Measurements from ENCODE around the gene C1orf35. TPM values are rescaled to one million over a fixed set of nuclear protein-coding genes. Genes with fewer than 3 reads are reported as not detected.

The C1orf35 gene
- total and polyA plus RNA-seq, 4 experiments from 2014 or later = 16.4 to 30.7 (median 24.2) TPM

- peaks cover 0 to 23% of the 10 kb centered on the region in 2 donors for H3K36me3 Mint-ChIP-seq
- peaks cover 14 to 46% (median 29%) of the 10 kb centered on the region in 4 donors for H3K4me1 Mint-ChIP-seq
- CTCF ChIA-PET (ENCODE audit: partially characterized antibody) = no interaction called here
- Histone ChIP-seq H3K4me1 (ENCODE audit: insufficient read depth, low read length) (peaks cover 48% of the 10 kb centered on the region), H3K4me3 (ENCODE audit: low read length in 2 of 2) (no peak overlapping the region), H3K27me3 (ENCODE audit: insufficient read depth, low read length) (no peaks in the 10 kb centered on the region), H3K27ac (ENCODE audit: low read depth, low read length) (no peak overlapping the region), H3K36me3 (ENCODE audit: insufficient read depth, low read length) (peaks cover 40% of the 10 kb centered on the region), H3K9me3 (ENCODE audit: control insufficient read depth in 1 of 2, low read length in 2 of 2) (no peaks in the 10 kb centered on the region)
- intact Hi-C loops (cut with micrococcal nuclease) = no loop called here
- no peak for DNase-seq
- H3K27me3 Mint-ChIP-seq = no peaks in the 10 kb centered on the region
- POLR2A ChIA-PET (ENCODE audit: partially characterized antibody) = interaction anchor here (1.2 kb wide), 1 partner anchor 20 kb away, joined by 7 read pairs; the partner anchor contains the start of gene IBA57
- H3K27ac Mint-ChIP-seq = no peak overlapping the region
- H3K9me3 Mint-ChIP-seq = no peaks in the 10 kb centered on the region
- peak overlapping the region in 1 of 8 donors; percentile 29 for H3K4me3 Mint-ChIP-seq
Observed at GRCh38 chr1:228145463-228146416, 42.6 kb upstream of the C1orf35 start.

- Histone ChIP-seq H3K9me3 (ENCODE audit: control insufficient read depth in 1 of 2, low read length in 2 of 2) (no peaks in the 10 kb centered on the region), H3K27me3 (ENCODE audit: insufficient read depth, low read length) (no peaks in the 10 kb centered on the region), H3K36me3 (ENCODE audit: insufficient read depth, low read length) (peaks cover 40% of the 10 kb centered on the region), H3K4me3 (ENCODE audit: low read length in 2 of 2) (no peak overlapping the region), H3K4me1 (ENCODE audit: insufficient read depth, low read length) (peaks cover 48% of the 10 kb centered on the region), H3K27ac (ENCODE audit: low read depth, low read length) (no peak overlapping the region)
- H3K27me3 Mint-ChIP-seq = no peaks in the 10 kb centered on the region
- H3K4me1 Mint-ChIP-seq = peaks cover 14 to 46% (median 32%) of the 10 kb centered on the region in 4 donors
- DNase-seq = no peak
- no peak overlapping the region for H3K27ac Mint-ChIP-seq
- ChIA-PET POLR2A (ENCODE audit: partially characterized antibody) (interaction anchor here (1.2 kb wide), 1 partner anchor 20 kb away, joined by 7 read pairs; the partner anchor contains the start of gene IBA57), CTCF (ENCODE audit: partially characterized antibody) (interaction anchor here (1.3 kb wide), 1 partner anchor 21 kb away, joined by 5 read pairs; the partner anchor contains the start of gene IBA57)
- H3K4me3 Mint-ChIP-seq = no peak overlapping the region
- intact Hi-C loops (cut with micrococcal nuclease) = no loop called here
- peaks cover 0 to 27% of the 10 kb centered on the region in 2 donors for H3K36me3 Mint-ChIP-seq
- H3K9me3 Mint-ChIP-seq = no peaks in the 10 kb centered on the region
Observed at GRCh38 chr1:228144993-228145343, 41.8 kb upstream of the C1orf35 start.

- Histone ChIP-seq H3K4me3 (ENCODE audit: low read length in 2 of 2) (no peak overlapping the region), H3K27me3 (ENCODE audit: insufficient read depth, low read length) (no peaks in the 10 kb centered on the region), H3K4me1 (ENCODE audit: insufficient read depth, low read length) (peaks cover 49% of the 10 kb centered on the region), H3K36me3 (ENCODE audit: insufficient read depth, low read length) (peaks cover 40% of the 10 kb centered on the region), H3K27ac (ENCODE audit: low read depth, low read length) (no peak overlapping the region), H3K9me3 (ENCODE audit: control insufficient read depth in 1 of 2, low read length in 2 of 2) (no peaks in the 10 kb centered on the region)
- Mint-ChIP-seq H3K27ac (peak overlapping the region in 4 of 7 donors; percentile 57 to 91 (median 76)), H3K9me3 (no peaks in the 10 kb centered on the region), H3K4me1 (peaks cover 14 to 52% (median 35%) of the 10 kb centered on the region in 4 donors), H3K27me3 (no peaks in the 10 kb centered on the region), H3K36me3 (peaks cover 0 to 30% of the 10 kb centered on the region in 2 donors), H3K4me3 (peak overlapping the region in 2 of 8 donors; percentile 67 to 97)
- ChIA-PET POLR2A (ENCODE audit: partially characterized antibody) (interaction anchor here (0.9 to 1.2 kb wide), 2 partner anchors 8 to 21 kb away, joined by 3 to 7 read pairs; partner anchors contain the start of gene IBA57), CTCF (ENCODE audit: partially characterized antibody) (interaction anchor here (1.3 kb wide), 1 partner anchor 22 kb away, joined by 5 read pairs; the partner anchor contains the start of gene IBA57)
- DNase-seq = no peak
- intact Hi-C loops (cut with micrococcal nuclease) = no loop called here
Observed at GRCh38 chr1:228144193-228144992, 41.3 kb upstream of the C1orf35 start.

GRCh38 chr1:228143480-228144192, 40.5 kb upstream of the C1orf35 start:
- H3K36me3 ChIP-seq (ENCODE audit: insufficient read depth, low read length) = peaks cover 35% of the 10 kb centered on the region
- intact Hi-C loops (cut with micrococcal nuclease) = no loop called here
- CTCF ChIA-PET (ENCODE audit: partially characterized antibody) = interaction anchor here (1.3 kb wide), 2 partner anchors 22 kb away, joined by 5 to 6 read pairs; partner anchors contain the start of gene IBA57

GRCh38 chr1:228142701-228143136, 39.6 kb upstream of the C1orf35 start:
- DNase-seq = no peak
- H3K36me3 ChIP-seq (ENCODE audit: insufficient read depth, low read length) = peaks cover 27% of the 10 kb centered on the region
- H3K4me1 ChIP-seq (ENCODE audit: insufficient read depth, low read length) = peaks cover 52% of the 10 kb centered on the region
- H3K27ac ChIP-seq (ENCODE audit: low read depth, low read length) = peak overlapping the region; percentile 98
- no peaks in the 10 kb centered on the region for H3K9me3 ChIP-seq (ENCODE audit: control insufficient read depth in 1 of 2, low read length in 2 of 2)
- peaks cover 14 to 52% (median 35%) of the 10 kb centered on the region in 4 donors for H3K4me1 Mint-ChIP-seq
- ChIA-PET CTCF (ENCODE audit: partially characterized antibody) (interaction anchor here (1.3 kb wide), 1 partner anchor 23 kb away, joined by 6 read pairs; the partner anchor contains the start of gene IBA57), POLR2A (ENCODE audit: partially characterized antibody) (interaction anchor here (0.7 to 5.3 kb wide), 4 partner anchors 9 to 24 kb away, joined by 3 to 127 read pairs (median 12); partner anchors contain the start of gene IBA57)
- no peaks in the 10 kb centered on the region for H3K27me3 Mint-ChIP-seq
- peak overlapping the region; percentile 32 to 91 (median 66) for H3K27ac Mint-ChIP-seq
- intact Hi-C loops (cut with micrococcal nuclease) = no loop called here
- H3K4me3 ChIP-seq (ENCODE audit: low read length in 2 of 2) = peak overlapping the region in 1 of 2 donors; percentile 94
- H3K9me3 Mint-ChIP-seq = no peaks in the 10 kb centered on the region
- no peaks in the 10 kb centered on the region for H3K27me3 ChIP-seq (ENCODE audit: insufficient read depth, low read length)
- H3K4me3 Mint-ChIP-seq = peak overlapping the region; percentile 54 to 97 (median 96)
- H3K36me3 Mint-ChIP-seq = peaks cover 0 to 28% of the 10 kb centered on the region in 2 donors

More at GRCh38 chr1:228143480-228144192, 40.5 kb upstream of the C1orf35 start:
- Histone ChIP-seq H3K27ac (ENCODE audit: low read depth, low read length) (no peak overlapping the region), H3K9me3 (ENCODE audit: control insufficient read depth in 1 of 2, low read length in 2 of 2) (no peaks in the 10 kb centered on the region), H3K4me1 (ENCODE audit: insufficient read depth, low read length) (peaks cover 52% of the 10 kb centered on the region), H3K27me3 (ENCODE audit: insufficient read depth, low read length) (no peaks in the 10 kb centered on the region), H3K4me3 (ENCODE audit: low read length in 2 of 2) (no peak overlapping the region)
- H3K36me3 Mint-ChIP-seq = peaks cover 0 to 30% of the 10 kb centered on the region in 2 donors
- POLR2A ChIA-PET (ENCODE audit: partially characterized antibody) = interaction anchor here (0.6 to 5.3 kb wide), 5 partner anchors 8 to 63 kb away, joined by 3 to 127 read pairs (median 4); partner anchors contain the start of gene IBA57
- peak overlapping the region in 7 of 8 donors; percentile 43 to 97 (median 68) for H3K4me3 Mint-ChIP-seq
- H3K4me1 Mint-ChIP-seq = peaks cover 14 to 52% (median 35%) of the 10 kb centered on the region in 4 donors
- no peak for DNase-seq
- H3K27ac Mint-ChIP-seq = peak overlapping the region; percentile 25 to 91 (median 74)
- H3K9me3 Mint-ChIP-seq = no peaks in the 10 kb centered on the region
- no peaks in the 10 kb centered on the region for H3K27me3 Mint-ChIP-seq

GRCh38 chr1:228142155-228142691, 39.1 kb upstream of the C1orf35 start:
- CTCF ChIA-PET (ENCODE audit: partially characterized antibody) = interaction anchor here (1.3 to 7.3 kb wide), 2 partner anchors 23 to 24 kb away, joined by 6 to 50 read pairs; partner anchors contain the start of gene IBA57
- H3K4me3 Mint-ChIP-seq = peak overlapping the region; percentile 71 to 97 (median 96)
- intact Hi-C loops (cut with micrococcal nuclease) = no loop called here
- POLR2A ChIA-PET (ENCODE audit: partially characterized antibody) = interaction anchor here (0.7 to 5.3 kb wide), 4 partner anchors 9 to 60 kb away, joined by 3 to 127 read pairs (median 12); partner anchors contain the start of genes ARF1 and IBA57
- Histone ChIP-seq H3K27ac (ENCODE audit: low read depth, low read length) (peak overlapping the region; percentile 98), H3K36me3 (ENCODE audit: insufficient read depth, low read length) (peaks cover 22% of the 10 kb centered on the region), H3K27me3 (ENCODE audit: insufficient read depth, low read length) (no peaks in the 10 kb centered on the region), H3K9me3 (ENCODE audit: control insufficient read depth in 1 of 2, low read length in 2 of 2) (no peaks in the 10 kb centered on the region), H3K4me1 (ENCODE audit: insufficient read depth, low read length) (peaks cover 52% of the 10 kb centered on the region), H3K4me3 (ENCODE audit: low read length in 2 of 2) (peak overlapping the region in 1 of 2 donors; percentile 94)
- peak overlapping the region; percentile 19 to 97 (median 70) for H3K27ac Mint-ChIP-seq
- H3K4me1 Mint-ChIP-seq = peaks cover 14 to 52% (median 35%) of the 10 kb centered on the region in 4 donors
- peaks cover 0 to 27% of the 10 kb centered on the region in 2 donors for H3K36me3 Mint-ChIP-seq
- H3K9me3 Mint-ChIP-seq = no peaks in the 10 kb centered on the region
- H3K27me3 Mint-ChIP-seq = no peaks in the 10 kb centered on the region
- no peak for DNase-seq
